Measurements from ENCODE around the gene SEMA3G. TPM values are rescaled to one million over a fixed set of nuclear protein-coding genes. Genes with fewer than 3 reads are reported as not detected.
A peak's percentile ranks its signal among the peaks of the same experiment; 100 is the strongest.

Gene SEMA3G
- total RNA-seq, 1 experiment from 2014 or later, result 0.29 TPM

DNA sequence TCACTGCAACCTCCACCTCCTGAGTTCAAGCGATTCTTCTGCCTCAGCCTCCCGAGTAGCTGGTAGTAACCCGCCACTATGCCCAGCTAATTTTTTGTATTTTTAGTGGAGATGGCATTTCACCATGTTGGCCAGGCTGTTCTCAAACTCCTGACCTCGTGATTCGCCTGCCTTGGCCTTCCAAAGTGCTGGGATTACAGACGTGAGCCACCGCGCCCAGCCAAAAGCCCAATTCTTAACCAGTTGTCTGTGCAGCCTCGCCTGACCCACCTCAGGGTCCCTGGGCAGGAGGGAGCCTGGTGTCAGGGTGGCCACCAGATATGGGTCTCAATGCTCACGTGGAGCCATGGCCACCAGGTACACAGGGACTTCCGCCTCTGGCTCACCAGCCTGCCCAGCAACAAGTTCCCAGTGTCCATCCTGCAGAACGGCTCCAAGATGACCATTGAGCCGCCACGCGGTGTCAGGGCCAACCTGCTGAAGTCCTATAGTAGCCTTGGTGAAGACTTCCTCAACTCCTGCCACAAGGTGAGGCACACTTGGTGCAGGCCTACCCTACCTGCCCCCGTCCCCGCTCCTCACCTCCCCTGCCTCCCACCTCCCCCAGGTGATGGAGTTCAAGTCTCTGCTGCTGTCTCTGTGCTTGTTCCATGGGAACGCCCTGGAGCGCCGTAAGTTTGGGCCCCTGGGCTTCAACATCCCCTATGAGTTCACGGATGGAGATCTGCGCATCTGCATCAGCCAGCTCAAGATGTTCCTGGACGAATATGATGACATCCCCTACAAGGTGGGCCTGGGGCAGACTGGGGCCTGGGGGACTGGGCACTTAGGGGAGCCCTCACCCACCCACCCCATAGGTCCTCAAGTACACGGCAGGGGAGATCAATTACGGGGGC is 48.6 kb downstream of the SEMA3G start:
- no peak for DNase-seq (ENCODE audit: low spot score)

GRCh38 chr3:52395503-52395865 is 49.4 kb downstream of the SEMA3G start:
- no peak for DNase-seq (ENCODE audit: low spot score)

DNA sequence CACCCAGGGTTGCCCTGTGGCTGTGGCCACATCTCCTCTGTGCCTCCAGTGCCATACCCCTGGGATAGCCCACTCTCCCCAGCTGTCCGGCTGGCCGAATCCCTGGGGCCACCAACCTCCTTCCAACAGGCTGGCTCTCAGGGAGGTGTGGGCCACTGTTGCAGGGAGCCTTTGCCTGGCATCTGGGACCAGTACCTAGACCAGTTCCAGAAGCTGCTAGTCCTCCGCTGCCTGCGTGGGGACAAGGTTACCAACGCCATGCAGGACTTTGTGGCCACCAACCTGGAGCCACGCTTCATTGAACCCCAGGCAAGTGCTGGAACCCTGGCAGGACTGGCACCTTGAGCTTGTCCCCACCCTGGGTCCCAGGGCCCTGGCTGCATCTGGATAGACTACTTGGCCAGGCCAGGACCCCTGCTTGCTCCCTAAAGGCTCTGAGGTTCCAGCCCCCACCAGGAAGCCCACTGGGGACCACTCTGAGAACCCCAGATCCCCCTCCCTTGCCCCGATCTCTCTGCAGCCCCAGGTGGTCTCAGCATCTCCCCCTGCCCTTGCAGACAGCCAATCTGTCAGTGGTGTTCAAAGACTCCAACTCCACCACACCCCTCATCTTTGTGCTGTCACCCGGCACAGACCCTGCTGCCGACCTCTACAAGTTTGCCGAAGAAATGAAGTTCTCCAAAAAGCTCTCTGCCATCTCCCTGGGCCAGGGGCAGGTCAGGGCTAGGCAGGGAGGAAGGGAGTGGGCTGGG is 50.0 kb downstream of the SEMA3G start:
- no peak for DNase-seq (ENCODE audit: low spot score)

- DNase-seq (ENCODE audit: low spot score), result no peak
Observed at GRCh38 chr3:52393959-52394670, 50.8 kb downstream of the SEMA3G start.

DNA sequence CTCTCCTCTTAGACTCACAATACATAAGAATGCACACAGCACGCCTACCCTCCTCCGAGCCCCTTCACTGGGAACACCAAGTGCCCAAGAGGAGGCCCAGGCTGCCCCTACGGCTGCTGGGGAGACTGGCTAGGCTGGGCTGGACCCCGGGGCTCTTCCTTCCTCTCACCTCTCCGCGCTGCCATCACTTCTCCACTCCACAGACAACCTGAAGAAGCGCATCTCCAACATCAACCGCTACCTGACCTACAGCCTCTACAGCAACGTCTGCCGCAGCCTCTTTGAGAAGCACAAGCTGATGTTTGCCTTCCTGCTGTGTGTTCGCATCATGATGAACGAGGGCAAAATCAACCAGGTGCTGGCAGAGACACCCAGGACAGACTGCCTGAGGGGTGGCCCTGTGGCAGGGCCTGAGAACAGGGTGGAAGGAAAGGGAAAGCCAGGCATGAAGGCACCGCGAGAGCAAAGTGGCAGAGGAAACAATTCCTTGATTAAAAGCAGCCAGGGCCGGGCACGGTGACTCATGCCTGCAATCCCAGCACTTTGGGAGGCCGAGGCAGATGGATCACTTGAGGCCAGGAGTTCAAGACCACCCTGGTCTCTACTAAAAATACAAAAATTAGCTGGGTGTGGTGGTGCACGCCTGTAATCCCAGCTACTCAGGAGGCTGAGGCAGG is 51.6 kb downstream of the SEMA3G start:
- no peak for DNase-seq (ENCODE audit: low spot score)

GRCh38 chr3:52392216-52392930 is 52.5 kb downstream of the SEMA3G start:
- DNase-seq (ENCODE audit: low spot score), result no peak

- DNase-seq (ENCODE audit: low spot score), result no peak
Observed at GRCh38 chr3:52391096-52391495, 53.8 kb downstream of the SEMA3G start.

DNA sequence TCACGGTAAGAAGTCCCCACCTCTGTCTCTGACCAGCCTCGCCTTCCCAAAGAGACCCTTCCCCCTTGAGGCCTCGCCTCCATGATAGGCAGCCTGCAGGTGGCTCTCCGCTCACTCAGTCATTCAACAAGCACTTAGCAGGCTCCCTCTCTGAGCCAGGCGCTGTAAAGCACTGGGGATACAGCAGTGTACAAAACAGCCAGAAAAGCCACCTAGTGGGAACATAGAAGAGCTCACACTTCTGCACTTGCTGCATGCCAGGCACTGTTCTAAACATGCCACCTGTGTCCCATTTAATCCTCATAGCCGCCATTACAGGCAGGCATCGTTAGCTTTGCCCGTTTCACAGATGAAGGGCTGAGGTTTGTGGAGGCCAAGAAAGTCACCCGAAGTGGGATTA is 56.0 kb downstream of the SEMA3G start:
- DNase-seq (ENCODE audit: low spot score), result no peak

- no peak for DNase-seq (ENCODE audit: low spot score)
Observed at GRCh38 chr3:52388348-52388821, 56.5 kb downstream of the SEMA3G start.

DNA sequence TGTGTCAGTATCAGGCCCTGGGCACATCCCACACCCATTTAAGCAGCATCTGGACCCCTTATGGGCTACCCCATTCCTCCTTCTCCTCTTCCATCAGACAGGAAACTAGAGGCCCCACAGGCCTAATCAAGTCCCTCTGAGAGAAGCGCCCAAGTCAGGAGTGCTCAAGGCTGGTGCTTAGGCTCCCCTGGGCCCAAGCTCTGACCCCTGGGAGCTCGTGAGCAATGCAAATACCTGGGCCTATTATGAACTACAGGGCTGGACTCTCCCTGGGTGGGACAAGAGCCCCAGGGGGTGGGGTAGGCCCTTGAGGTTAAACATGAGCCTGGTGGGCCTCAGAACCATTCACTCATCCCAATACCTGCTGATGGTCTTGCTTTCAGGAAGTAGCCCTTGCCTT is 57.4 kb downstream of the SEMA3G start:
- DNase-seq (ENCODE audit: low spot score), result no peak

DNA sequence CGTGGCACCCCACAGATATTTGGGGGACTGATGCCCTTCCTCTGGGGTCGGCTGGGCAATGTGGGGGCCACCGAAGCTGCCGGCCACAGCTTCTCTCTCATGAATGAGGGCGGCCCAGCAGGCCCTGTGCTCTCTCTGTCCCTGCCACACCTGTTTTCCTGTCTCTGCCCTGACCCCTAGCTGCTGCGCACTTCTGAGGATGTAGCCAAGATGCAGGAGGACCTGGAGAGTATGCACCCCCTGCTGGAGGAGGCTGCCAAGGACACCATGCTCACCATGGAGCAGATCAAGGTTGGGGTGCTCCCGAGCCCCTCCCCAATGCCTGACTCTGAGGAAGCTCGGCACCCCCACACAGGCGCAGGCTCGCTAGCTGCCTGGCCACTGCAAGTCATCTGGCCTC is 59.7 kb downstream of the SEMA3G start:
- DNase-seq (ENCODE audit: low spot score), result peak; percentile 58

GRCh38 chr3:52384019-52384761 is 60.7 kb downstream of the SEMA3G start:
- no peak for DNase-seq (ENCODE audit: low spot score)

DNA sequence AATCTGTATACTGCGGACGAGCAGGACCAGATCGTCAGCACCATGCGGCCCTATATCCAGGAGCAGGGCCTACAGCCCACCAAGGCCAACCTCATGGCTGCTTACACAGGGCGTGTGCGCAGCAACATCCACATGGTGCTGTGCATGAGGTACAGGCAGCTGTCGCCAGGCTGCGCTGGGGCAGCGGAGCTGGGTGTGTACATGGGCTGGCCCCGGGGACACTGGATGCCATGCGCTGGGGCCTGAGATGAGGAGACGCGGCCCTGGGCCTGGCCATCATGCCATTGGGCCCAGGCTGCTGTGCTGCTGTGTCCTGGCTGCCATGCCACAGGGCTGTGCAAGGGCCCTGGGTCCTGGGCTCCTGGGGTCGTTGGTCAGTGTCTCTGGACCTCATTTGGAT is 61.5 kb downstream of the SEMA3G start:
- no peak for DNase-seq (ENCODE audit: low spot score)

Other genes with a start within 250 kb of the SEMA3G start
- gene ALAS1, start 246.9 kb downstream of the SEMA3G start, total RNA-seq (2014; rRNA removed; shearing (Covaris generic)), result 28.5 and 37.4 TPM in 2 replicates
- gene TLR9, start 219.5 kb downstream of the SEMA3G start, total RNA-seq (2014; rRNA removed; shearing (Covaris generic)), result not detected in 2 replicates
- gene TWF2, start 205.9 kb downstream of the SEMA3G start, total RNA-seq (2014; rRNA removed; shearing (Covaris generic)), result 67.0 and 78.4 TPM in 2 replicates
- 4.4 and 5.6 TPM in 2 replicates for gene PPM1M, start 199.3 kb downstream of the SEMA3G start, total RNA-seq (2014; rRNA removed; shearing (Covaris generic))
- gene WDR82, start 166.5 kb downstream of the SEMA3G start, total RNA-seq (2014; rRNA removed; shearing (Covaris generic)), result 29.0 and 33.7 TPM in 2 replicates
- gene GLYCTK, start 157.3 kb downstream of the SEMA3G start, total RNA-seq (2014; rRNA removed; shearing (Covaris generic)), result 2.4 and 8.3 TPM in 2 replicates
- gene DNAH1, start 128.8 kb downstream of the SEMA3G start, total RNA-seq (2014; rRNA removed; shearing (Covaris generic)), result 0.60 TPM in 2 replicates
- gene BAP1, start 35.1 kb downstream of the SEMA3G start, total RNA-seq (2014; rRNA removed; shearing (Covaris generic)), result 31.3 and 39.9 TPM in 2 replicates
- 3.3 and 3.4 TPM in 2 replicates for gene PHF7, start 34.4 kb downstream of the SEMA3G start, total RNA-seq (2014; rRNA removed; shearing (Covaris generic))
- 1.3 TPM in 1 of 2 replicates, not detected in the other for gene TNNC1, start 8.9 kb upstream of the SEMA3G start, total RNA-seq (2014; rRNA removed; shearing (Covaris generic))
- gene NISCH, start 10.5 kb upstream of the SEMA3G start, total RNA-seq (2014; rRNA removed; shearing (Covaris generic)), result 7.5 and 13.7 TPM in 2 replicates
- not detected in 2 replicates for gene STAB1, start 50.2 kb upstream of the SEMA3G start, total RNA-seq (2014; rRNA removed; shearing (Covaris generic))
- 44.5 and 46.9 TPM in 2 replicates for gene NT5DC2, start 88.8 kb upstream of the SEMA3G start, total RNA-seq (2014; rRNA removed; shearing (Covaris generic))
- 1.5 and 102 TPM in 2 replicates for gene UQCC5, start 91.5 kb upstream of the SEMA3G start, total RNA-seq (2014; rRNA removed; shearing (Covaris generic))
- 17.3 and 17.4 TPM in 2 replicates for gene PBRM1, start 240.8 kb upstream of the SEMA3G start, total RNA-seq (2014; rRNA removed; shearing (Covaris generic))
- gene GNL3, start 240.9 kb upstream of the SEMA3G start, total RNA-seq (2014; rRNA removed; shearing (Covaris generic)), result 75.7 and 81.7 TPM in 2 replicates